ENCODE measurements around the gene SLC23A2.

SLC23A2 gene

DNA sequence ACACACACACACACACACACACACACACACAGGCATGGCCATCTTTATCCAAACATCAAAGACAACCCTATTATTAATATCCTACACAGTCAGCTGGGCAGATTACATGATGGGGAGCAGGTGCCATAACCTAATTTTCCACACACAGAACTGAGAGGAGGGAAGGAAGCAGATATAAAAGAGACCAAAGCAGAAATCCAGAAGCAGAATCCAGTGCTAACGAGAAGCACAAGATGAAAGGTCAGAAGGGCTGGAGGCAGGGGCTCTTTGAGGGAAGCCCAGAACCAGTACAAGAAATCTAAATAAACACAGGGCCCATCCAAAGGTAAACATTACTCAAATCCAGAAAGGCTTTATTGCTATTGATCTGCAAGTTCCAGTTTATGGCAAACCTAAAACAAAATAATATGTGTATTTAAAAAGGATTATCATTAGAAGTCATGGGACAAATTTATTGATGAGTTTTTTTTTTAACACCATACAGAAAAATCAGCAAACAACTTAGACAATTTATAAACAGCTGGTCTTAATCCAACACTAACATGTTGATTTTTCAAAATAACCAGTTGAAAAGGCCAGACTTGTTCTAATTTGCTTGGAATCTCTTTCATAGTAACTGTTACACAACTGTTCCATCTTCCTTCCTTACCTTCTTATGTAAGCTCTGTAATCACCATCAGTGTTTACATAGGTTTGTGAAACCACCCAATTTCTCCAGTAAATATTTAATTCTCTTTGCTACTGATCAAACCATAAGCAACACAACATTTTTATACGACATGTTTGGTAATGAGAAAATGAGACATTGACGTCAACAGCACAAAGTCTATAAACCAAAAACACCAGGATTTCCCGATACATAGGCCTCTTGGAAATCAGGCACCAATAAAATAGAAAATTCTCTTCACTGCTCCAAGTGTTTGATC lies 34.2 kb downstream of the SLC23A2 start:
- no peak for DNase-seq (ENCODE audit: low read depth)

DNA sequence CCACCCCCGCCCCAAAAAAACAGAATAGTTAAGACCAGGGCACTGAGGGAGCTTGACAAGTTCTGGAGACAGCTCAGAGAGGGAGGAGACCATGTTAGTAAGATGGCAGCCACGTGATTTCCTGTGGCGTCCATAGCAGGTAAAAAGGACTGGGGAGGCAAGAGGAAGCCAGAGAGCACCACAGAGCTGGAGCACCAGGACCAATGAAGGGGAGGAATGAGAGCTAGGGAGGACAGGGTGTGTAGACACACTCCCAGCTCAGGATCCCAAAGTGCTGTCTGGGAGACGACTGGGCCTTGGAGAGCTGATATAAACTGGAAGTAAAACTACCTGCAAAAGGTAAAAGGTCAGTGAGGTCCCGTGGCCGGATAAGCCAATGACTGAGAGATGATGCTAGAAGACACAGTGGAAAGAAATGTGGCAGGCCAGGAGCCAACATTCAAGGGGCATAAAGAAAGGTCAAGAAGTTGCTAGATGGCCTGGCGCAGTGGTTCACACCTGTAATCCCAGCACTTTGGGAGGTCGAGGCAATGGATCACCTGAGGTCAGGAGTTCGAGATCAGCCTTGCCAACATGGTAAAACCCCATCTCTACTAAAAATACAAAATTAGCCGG lies 39.0 kb downstream of the SLC23A2 start:
- no peak for DNase-seq (ENCODE audit: low read depth)

DNA sequence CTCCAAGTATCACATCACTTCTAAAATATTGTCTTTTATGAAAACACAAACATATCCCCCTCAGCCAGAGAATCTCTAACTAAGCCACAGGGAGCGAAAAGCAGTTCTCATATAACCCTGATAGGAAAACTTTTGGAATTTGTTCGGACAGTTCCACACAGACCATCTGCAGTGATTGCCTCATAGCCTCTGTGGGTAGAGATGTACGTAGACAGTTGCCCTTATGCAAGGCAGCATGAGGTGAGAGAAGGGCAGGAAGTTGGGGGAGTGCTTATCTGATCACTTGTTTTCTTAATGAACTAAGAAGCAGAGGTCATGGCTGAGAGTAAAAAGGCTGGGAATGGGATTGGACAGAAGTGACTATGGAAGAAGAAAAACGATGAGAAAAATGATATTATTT lies 39.6 kb downstream of the SLC23A2 start:
- DNase-seq (ENCODE audit: low read depth), result no peak

DNA sequence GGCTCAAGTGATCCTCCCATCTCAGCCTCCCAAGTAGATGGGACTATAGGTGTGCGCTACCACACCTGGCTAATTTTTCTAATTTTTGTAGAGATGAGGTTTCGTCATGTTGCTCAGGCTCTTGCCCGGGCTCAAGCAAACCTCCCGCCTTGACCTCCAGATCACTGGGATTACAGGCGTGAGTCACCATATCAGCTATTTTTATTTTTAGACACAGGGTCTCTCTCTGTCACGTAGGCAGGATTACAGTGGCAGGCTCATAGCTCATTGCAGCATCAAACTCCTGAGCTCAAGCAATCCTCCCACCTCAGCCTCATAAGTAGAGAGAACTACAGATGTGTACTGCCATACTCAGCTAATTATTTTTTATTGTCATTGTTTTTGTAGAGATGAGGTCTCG lies 41.7 kb downstream of the SLC23A2 start:
- DNase-seq (ENCODE audit: low read depth), result no peak

DNA sequence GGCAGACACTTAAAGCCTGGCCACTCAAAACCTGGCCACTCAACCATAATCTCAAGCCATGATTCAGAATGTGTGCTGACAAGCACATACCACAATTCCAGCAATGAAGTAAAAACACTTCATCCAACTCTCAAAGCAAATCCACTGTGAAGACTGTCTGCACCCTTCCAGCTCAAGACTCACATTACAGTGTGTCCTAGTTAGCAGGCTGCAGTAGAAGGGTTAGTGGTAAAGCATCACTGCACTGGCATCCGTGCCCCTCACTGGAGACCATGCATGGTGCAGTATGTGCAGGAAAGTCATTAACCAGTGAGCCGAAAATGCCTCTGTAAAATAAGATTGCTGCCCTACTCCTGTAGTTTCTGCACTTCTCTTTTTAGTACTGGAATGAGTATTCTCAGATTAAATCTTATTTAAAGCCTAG lies 43.4 kb downstream of the SLC23A2 start:
- DNase-seq (ENCODE audit: low read depth), result no peak

DNA sequence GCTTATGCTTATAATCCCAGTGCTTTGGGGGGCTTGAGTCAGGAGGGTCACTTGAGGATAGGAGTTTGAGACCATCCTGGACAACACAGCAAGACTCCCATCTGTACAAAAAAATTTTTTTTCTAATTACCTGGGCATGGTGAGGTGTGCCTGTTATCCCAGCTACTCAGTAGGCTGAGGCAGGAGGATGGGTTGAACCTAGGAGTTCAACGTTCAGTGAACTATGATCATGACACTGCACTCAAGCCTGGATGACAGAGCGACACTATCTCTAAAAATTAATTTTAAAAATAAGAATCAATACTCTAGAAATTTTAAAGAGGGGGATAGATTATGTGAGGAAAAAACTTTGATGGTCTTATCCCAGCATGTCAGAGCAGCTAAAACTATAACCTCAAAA lies 44.1 kb downstream of the SLC23A2 start:
- no peak for DNase-seq (ENCODE audit: low read depth)

DNA sequence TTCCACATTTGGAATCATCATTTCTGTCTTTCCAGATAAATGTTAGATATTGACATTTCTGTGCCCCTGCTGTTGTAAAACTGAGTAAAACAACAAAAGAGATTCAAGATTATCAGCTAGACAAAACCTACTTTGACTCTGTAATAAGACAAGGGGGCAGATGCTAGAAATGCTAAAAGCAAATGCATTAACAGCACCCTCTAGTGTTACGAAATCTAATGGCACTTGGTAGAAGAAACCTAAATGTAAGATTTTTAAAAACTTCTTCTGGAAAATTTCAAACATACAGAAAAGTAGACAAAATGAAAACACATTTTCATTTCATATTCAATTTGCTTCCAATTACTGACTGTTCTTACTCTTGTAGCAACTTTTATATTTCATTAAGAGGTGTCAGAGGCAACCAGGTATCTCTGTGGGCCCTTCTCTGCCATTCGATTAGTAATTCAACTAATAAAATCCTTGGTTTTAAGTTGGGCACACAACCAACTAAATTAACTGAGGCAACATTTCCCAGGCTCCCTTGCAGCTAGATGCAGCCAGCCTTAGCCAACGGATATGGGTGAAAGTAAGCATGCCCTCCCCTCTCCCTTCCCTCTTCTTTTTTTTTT lies 45.0 kb downstream of the SLC23A2 start:
- no peak for DNase-seq (ENCODE audit: low read depth)

DNA sequence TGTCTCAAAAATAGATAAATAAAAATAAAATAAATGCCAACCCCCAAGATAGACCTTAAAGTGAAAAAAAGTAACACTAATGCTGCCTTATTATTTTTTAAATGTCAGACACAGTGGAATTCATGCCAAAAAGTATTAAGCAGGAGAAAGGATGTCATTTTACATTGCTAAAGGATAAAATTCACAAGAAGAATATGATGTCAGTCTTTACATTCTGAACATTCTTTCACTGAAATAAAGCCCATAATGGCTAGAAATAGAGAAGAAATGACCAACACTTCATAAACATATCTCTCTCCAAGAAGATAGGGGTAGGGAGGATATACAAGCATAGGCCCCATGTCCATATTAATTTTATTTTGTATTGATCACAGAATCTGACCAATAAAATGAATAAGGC lies 47.4 kb downstream of the SLC23A2 start:
- DNase-seq (ENCODE audit: low read depth), result no peak

DNA sequence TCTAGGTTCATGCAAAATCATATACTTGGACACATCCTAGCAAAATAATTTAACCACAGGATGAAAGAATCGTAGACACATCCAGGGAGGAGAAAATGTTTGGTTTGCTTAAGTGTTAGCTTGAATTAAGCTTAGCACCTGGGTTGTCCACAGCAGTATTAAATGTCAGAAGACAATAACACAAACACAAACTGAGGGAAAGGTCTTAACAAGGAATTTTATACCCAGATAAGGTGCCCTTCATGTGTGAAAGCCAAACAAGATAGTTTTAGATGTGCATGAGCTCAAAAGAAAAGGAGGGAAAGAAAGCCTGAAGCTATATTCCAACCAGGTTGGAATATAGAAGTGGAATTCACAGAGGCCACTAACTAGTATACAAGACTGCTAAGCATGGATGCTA lies 49.1 kb downstream of the SLC23A2 start:
- no peak for DNase-seq (ENCODE audit: low read depth)

DNA sequence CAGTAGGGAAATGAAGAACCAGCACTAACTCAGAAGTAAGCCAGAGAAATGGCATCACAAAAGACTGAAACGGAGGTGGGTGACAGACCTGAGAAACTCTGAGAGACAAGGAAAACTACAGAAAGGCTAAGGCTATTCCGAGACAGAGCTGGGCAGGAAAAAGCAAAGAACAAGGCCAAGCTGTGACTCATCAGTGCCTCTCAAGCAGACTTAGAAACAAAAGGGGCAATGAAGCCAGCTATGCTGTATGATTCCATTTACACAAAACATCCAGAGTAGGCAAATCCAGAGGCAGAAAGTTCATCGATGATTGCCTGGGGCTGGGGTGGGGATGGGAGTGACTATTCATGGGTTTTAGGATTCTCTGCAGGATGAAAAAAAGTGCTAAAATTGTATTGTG lies 50.0 kb downstream of the SLC23A2 start:
- DNase-seq (ENCODE audit: low read depth), result no peak

DNA sequence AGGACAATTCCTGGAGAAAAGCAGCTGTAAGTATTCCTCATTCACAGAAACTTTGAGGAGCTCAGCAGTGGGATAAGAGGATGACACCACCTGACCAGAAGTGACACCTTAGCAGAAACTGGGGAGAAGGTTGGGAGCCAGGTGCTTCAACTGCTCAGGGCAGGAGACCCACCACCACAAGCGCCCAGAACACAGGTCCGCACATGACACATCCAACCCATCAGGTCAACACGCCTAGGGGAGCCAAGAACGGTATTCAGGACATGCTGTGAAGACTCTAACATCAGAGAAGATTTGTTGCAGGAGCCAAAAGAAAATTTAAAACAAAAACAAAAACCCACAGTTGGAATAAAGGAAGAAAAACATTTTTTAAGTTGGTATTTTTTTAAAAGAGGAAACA lies 50.5 kb downstream of the SLC23A2 start:
- no peak for DNase-seq (ENCODE audit: low read depth)

DNA sequence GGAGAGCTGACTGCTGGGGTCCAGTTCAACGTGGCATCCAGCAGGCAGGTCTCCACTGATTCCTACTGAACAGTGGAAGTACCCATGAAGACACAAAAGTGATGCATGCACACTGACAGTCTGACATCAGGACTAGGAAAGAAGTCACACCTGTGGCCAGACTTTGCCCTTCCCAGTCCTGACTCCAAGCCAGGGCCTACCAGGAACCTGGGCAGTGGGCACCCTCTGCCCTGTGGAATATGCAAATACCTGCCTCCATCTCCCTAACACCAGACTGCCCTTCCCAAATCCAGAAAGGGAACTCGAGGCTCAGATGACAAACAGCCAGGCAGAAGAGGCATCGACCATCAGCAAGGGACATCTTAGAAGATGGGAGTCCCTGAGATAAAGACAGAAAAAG lies 50.9 kb downstream of the SLC23A2 start:
- no peak for DNase-seq (ENCODE audit: low read depth)

DNA sequence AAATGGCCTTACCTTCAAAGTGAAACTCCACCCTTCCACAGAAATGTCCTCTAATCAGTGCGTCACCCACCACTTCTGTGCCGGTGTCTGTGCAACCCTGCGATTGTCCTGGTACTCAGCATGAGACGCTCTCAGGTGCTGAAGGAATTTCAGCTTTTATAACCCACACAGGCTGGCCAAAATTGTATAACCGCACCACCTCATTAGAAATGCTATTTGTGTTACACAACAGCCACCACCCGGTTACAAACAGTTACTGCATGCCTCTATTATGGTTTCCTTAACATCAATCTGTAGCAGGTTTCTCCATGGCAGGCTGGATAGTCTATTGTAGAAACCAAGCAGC lies 51.5 kb downstream of the SLC23A2 start:
- no peak for DNase-seq (ENCODE audit: low read depth)

DNA sequence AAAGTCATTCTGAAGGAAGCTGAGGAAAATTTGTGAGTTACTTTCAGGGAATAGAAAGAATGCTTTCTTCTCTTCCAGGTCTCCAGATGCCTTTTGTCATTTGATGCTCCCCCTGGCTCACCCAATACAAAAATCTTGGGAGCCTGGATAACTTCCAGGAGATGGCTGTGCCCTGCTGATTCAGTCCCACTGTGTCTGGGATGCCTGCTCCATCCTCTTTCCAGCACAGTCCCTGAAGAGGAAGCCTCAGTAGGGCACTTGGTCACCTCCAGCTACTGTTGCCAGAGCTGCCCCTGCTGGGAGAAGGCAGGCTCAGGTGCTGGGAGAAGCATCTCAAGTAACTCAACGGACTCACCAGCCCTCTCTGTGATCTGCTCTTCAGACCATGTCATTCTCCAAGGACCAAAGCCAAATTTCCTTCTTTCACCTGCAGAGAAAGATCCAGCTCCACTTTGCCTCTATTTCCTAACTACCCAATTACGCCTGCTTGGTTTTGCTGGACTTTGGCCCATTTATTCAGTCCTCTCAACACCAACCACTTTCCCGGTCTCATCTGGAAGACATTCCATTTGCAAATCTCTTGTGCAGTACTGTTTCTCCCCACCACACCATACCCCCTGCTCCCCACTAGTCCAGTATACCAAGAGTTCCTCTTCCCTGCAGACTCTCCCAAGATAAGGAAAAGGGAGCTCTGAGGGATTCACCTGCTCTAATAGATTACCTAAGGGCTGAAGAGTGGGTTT lies 53.3 kb downstream of the SLC23A2 start:
- DNase-seq (ENCODE audit: low read depth), result no peak

DNA sequence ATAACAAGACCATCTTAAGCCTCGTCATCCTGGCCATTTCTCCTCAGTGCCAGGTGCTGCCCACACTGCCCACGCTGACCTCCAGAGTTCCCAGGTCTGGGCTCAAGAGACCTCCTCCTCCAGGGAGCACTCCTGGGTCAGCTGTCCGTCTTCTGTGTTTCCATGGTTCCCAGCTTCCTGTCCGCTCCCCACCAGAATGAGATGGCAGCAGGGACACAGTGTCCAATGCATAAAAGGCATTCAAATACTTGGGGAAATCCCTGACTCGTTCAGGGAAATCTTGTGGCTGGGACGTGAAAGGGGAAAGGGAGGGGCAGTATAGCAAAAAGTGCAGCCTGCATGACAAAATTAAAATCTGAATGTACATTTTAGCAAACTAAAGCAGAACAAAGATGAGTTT lies 54.3 kb downstream of the SLC23A2 start:
- DNase-seq (ENCODE audit: low read depth), result no peak

DNA sequence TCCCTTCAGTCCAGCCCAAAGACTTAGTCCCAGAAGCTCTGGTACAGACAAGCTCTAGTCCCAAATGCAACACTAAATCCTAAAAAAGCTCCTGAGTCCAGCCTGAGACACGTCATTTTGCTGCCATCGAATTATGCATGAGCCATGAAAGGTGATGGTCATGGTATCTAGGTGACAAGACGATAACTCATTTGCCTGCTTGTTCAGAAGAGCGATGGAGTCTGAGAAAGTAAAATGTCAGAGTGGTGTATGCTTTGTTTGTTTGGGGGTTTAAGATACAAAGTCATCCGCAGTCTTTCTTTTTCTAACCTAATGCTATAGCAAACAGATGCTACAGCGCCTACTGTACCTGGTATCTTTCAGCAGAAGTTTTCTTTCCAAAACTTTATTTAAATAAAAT lies 54.7 kb downstream of the SLC23A2 start:
- DNase-seq (ENCODE audit: low read depth), result no peak

DNA sequence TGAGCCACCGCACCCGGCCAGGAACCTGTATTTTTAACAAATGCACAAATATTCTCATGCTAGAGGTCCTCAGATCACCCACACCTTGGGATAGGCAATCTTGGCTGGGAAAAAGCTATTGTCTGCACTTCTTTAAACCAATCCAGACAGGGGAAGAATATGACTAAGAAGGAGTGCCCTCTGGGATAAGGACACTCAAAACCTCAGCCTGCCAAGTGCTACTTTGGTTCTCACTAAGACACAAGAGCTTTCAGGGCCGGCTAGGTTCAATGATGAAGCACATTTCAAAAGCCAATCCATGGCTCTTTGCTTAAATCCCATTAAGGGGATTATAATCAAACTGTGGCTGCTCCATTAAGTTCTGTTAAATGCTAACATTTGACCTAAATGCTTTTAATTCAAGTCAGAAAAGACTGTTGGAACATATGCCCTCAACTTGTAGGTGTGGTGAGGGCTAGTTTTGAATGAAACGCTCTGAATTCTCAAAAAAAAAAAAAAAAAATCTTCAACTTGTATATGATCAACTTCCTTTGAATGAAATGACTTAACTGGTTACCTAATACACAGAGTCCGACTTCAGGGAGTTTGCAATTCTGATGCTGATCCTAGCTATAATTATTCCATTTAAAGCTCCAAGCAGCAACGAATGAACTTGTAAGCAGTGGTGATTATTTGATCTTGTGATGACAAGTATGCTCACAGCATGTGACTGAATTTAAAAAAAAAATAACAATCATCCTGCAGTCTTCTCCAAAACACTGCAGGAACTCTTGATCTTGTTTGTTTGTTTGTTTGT lies 56.6 kb downstream of the SLC23A2 start:
- DNase-seq (ENCODE audit: low read depth), result no peak

DNA sequence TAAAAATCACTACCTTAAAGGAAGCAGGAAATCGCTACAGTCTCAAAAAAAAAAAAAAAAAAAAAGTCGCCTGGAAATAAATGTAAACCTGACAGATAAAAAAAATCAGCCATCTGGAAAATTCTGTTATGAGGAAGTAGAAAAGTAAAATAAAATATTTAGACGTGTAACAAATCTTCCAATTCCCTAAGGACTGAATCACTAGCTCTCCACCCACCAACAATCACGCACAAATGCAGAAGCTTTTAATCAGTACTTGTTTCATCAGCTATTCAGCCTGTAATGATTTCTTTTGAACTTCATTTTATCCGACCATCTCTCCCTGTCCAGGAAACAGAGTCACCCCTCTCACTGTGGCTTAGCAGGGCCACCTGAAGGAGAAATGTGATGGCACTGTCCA lies 59.0 kb downstream of the SLC23A2 start:
- no peak for DNase-seq (ENCODE audit: low read depth)

DNA sequence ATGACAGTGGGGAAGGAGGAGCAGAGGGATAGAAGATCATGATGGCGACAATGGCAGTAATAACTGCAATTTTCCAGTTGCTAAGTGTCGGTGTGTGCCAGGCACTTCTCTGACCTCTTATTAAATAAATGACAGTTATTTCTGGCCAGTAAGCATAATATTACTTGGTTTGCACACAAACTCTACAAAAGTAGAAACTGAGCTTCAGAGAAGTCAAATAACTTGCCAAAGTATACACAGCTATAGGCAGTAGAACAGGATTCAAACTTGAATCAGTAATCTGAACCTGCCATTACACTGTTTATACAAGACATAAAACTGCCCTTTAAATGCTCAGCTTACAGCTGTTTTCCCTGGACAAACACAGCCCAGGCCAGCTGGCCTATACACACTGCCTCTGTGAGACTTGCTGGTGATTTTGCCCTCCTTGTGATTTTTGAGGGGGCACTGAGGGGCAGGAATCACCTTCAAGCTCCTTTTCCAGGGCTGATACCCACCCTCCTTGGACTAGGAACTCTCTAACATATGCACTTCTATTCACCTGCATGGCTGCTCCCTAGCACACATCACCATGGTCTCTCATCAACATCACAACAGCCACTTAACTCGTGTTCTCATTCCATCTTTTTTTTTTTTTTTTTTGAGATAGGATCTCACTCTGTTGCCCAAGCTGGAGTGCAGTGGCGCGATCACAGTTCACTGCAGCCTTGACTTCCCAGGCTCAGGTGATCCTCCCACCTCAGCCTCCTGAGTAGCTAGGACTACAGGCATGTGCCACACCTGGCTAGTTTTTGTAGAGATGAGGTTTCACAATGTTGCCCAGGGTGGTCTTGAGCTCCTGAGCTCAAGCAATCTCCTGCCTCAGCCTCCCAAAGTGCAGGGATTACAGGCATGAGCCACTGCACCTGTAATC lies 63.6 kb downstream of the SLC23A2 start:
- no peak for DNase-seq (ENCODE audit: low read depth)

DNA sequence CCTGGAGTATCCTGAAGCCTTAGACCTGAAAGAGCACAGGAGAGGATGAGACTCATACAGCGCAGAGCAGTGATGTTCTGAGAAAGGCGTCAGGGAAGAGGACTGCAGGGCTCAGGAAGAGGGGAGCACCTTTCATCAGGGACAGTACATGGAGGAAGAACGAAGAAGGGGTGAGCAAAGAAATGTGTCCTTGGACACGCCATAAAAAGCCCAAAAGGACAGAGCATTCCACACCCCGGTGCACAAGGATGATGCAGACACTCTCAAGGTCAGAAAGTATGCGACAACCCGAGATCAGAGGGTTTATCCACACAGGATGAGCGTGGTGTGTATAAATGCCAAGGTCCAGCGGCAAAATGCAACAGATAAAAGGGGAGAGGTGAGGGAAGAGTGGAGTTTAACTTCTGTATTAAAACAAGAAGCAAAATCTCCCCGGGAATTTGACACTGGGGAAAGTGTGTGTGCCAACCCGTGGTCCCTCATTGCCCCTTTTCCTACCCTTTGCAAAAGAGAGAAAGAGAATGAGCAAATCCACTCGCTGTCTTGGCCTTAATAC lies 64.4 kb downstream of the SLC23A2 start:
- no peak for DNase-seq (ENCODE audit: low read depth)

Data from activated gamma-delta T cell treated with anti-CD3 and anti-CD28 coated beads, Interleukin-2, amount 50 U/mL, for 16 hours (primary cell).